HK-2 (cell line): ENCODE results near the gene KLHL35.
"Not testable (repeated sequence)": the region's sequence is repeated elsewhere in the genome, so short reads cannot be mapped to it uniquely, and the experiment has no call there.

Experiments used
- DNase-seq: peaks from one replicate; pipeline ENCODE4 v3.0.0-alpha.2; 2018; ENCODE audit not compliant: unreplicated experiment

KLHL35 gene

GRCh38 chr11:75389925-75390324 lies 43.1 kb downstream of the KLHL35 start:
- no peak for DNase-seq

GRCh38 chr11:75389276-75389605 lies 43.8 kb downstream of the KLHL35 start:
- DNase-seq, result no peak

GRCh38 chr11:75388386-75389275 lies 44.4 kb downstream of the KLHL35 start:
- peak; percentile 56 for DNase-seq

- no peak for DNase-seq
These were observed 45.2 kb downstream of the KLHL35 start for GRCh38 chr11:75387736-75388294.

GRCh38 chr11:75386942-75387630 lies 45.9 kb downstream of the KLHL35 start:
- DNase-seq, result no peak

GRCh38 chr11:75384438-75385080 lies 48.4 kb downstream of the KLHL35 start:
- DNase-seq, result peak; percentile 65

- DNase-seq, result no peak
These were observed 49.8 kb downstream of the KLHL35 start for GRCh38 chr11:75383246-75383645.

- no peak for DNase-seq
These were observed 52.1 kb downstream of the KLHL35 start for GRCh38 chr11:75380716-75381420.

GRCh38 chr11:75380245-75380644 lies 52.8 kb downstream of the KLHL35 start:
- DNase-seq, result no peak

GRCh38 chr11:75378776-75379175 lies 54.2 kb downstream of the KLHL35 start:
- DNase-seq, result not testable (repeated sequence)

GRCh38 chr11:75376175-75376574 lies 56.8 kb downstream of the KLHL35 start:
- DNase-seq, result no peak

- DNase-seq, result no peak
These were observed 57.4 kb downstream of the KLHL35 start for GRCh38 chr11:75375626-75376025.

- DNase-seq, result no peak
These were observed 58.4 kb downstream of the KLHL35 start for GRCh38 chr11:75374646-75375045.

- no peak for DNase-seq
These were observed 59.8 kb downstream of the KLHL35 start for GRCh38 chr11:75373201-75373600.
